ENCODE results near the gene FAM177B.

FAM177B gene

DNA sequence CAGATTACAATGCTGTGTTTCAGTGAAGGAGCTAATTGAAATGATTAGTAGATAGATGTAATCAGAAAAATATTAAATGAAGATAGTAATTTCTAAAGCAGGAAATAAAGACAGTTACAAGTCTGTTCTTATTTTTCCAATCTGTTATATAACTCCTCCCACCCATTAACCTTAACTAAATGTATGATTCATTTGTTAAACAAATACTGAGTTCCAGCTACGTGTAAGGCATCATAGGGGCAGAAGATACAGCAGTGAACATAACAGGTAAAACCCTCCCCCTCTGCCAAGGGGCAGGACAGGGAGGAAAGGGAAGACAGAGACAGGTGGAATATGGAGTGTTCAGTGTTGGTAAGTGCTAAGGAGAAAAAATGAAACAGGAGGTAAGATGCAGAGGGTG is at the start of gene FAM177B:
Gene FAM177B, plus strand, starts transcription at position 231 of the 400 bp plus-strand sequence. CDS start 9,344 bp downstream, outside the sequence.
- peak; percentile 50 for DNase-seq (ENCODE audit: low read depth, low spot score)

DNA sequence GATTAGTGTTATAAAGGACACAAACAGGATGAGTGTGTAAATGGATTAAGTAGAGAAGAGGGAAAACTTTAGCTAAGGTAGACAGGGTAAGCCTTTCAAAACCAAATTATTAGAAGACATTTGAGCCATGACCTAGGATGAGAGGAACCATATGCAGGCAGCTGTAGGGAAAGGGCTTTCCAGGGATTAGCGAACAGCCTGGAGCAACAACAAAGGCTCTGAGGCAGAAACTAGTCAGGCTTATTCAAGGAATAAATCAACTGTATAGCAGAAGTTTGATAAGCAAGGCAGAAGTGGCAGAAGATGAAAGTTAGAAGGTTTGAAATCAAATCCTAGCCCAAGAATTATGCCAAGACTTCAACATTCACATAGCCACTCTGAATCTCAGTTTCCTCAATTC is 46.0 kb upstream of the FAM177B start:
- H3K27ac ChIP-seq: no peak overlapping the region
- no peak for DNase-seq (ENCODE audit: low read depth, low spot score)

More for the DNA sequence above, at the start of gene FAM177B:
- H3K27ac ChIP-seq: peak within 1 kb of the TSS; percentile 1

DNA sequence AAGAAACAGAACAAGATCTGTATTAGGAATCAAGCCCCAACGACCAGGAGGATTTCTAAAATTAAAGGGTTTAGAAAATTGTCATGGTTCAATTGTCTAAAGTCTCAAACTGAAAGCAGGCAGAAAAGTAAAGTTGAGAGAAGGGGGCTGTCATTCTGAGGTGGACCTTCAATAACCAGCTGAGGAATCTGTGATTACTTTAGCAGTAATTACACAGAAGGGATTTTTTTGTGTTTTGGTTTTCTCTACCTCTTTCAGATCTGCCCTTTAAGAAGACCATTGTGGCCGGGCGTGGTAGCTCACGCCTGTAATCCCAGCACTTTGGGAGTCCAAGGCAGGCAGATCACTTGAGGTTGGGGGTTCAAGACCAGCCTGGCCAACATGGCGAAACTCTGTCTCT is 42.1 kb upstream of the FAM177B start:
- no peak overlapping the region for H3K27ac ChIP-seq
- no peak for DNase-seq (ENCODE audit: low read depth, low spot score)

DNA sequence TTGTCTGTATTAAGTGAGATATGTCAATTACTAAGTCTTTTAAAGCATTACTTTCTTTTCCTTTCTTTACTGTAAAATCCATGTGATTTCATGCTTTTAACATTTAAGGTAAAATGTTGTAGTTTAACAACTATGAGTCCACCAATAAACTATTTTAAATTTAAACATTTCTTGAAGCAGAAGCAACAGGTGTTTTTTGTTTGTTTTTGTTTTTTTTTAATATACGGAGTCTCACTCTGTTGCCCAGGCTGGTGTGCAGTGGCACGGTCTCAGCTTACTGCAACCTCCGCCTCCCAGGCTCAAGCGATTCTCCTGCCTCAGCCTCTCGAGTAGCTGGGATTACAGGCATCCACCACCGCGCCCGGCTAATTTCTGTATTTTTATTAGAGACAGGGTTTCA is 40.3 kb upstream of the FAM177B start:
- no peak overlapping the region for H3K27ac ChIP-seq
- no peak for DNase-seq (ENCODE audit: low read depth, low spot score)

DNA sequence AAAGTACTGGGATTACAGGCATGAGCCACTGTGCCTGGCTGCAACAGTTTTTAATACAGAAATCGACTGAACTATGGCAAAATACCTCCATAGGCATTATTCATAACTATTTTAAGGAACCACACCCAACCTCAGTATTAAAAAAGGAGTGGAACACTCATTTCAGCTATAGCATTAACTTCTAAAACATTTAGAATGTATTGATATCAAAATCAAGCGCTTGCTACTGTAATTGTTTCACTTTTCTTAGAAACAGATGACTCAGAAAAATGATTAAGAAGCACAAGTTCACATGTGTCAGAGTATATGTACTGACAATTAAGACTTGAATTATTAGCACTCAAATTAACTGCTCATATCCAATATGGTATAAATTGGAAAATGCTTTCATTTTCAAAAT is 39.8 kb upstream of the FAM177B start:
- no peak overlapping the region for H3K27ac ChIP-seq

DNA sequence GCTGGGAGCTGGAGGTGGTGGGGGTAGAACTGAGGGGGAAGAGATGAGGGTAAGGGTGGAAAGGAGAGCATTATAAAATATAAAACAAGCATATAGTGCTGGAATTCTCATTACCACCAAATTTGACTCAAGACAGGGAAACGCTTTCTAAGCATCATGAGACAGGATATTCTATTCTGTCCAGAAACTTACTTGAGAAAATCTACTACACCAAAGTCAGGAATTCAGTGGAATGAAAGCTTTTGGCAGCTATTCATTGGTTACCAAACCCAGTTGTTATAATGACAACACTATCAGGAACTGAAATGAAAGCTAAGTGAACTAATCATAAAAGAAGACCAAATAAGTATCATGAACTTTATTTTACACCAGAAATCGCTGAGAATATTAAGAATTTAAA is 39.2 kb upstream of the FAM177B start:
- H3K27ac ChIP-seq: no peak overlapping the region

More for the DNA sequence above, 39.8 kb upstream of the FAM177B start:
- no peak for DNase-seq (ENCODE audit: low read depth, low spot score)

DNA sequence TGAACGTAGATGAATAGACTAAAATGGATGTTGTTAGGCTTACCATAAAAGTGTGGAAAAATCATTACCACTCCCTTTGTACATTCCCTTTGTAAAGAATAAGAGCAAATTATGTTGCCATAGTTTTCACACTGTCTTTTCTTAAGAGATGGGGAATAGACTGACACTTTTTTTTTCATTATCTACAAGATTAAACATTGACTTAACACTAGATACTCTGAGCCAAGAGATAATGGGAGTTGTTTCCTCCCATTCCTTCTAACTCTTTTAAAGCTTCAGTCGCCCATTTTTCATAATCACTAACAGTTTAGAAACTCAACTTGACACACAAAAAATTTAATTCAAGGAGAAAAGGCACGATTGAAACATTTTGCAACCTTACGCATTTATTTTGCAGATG is 34.8 kb upstream of the FAM177B start:
- DNase-seq (ENCODE audit: low read depth, low spot score): no peak
- no peak overlapping the region for H3K27ac ChIP-seq

More for the DNA sequence above, 39.2 kb upstream of the FAM177B start:
- DNase-seq (ENCODE audit: low read depth, low spot score): no peak

DNA sequence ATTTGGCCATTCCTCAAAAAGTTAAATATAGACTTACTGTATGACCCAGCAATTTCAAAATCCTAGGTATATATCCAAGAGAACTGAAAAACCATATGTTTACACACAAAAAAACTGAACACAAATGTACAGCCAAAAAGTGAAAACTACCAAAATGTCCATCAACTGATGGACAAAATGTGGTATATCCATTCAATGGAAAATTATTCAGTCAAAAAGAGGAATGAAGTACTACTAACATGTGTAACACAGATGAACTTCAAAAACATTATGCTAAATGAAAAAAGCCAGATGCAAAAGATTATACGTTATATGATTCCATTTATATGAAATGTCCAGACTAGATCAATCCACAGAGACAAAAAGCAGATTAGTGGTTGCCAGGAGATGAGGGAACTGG is 32.7 kb upstream of the FAM177B start:
- no peak for DNase-seq (ENCODE audit: low read depth, low spot score)
- no peak overlapping the region for H3K27ac ChIP-seq

DNA sequence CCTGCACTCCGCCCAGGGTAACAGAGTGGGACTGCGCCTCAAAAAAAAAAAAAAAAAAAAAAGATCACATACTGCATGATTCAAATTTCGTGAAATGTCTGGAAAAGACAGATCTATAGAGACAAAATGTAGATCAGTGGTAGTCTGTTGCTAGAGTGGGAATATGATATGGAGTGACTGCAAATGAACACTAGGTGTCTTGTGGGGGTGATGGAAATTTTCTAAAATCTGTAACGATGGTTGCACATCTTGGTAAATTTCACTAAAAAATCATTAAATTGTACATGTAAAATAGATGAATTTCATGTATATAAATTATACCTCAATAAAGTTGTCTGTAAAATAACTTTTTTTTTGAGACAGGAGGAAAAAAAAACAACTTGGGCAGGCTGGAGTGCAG is 30.2 kb upstream of the FAM177B start:
- DNase-seq (ENCODE audit: low read depth, low spot score): no peak
- no peak overlapping the region for H3K27ac ChIP-seq

DNA sequence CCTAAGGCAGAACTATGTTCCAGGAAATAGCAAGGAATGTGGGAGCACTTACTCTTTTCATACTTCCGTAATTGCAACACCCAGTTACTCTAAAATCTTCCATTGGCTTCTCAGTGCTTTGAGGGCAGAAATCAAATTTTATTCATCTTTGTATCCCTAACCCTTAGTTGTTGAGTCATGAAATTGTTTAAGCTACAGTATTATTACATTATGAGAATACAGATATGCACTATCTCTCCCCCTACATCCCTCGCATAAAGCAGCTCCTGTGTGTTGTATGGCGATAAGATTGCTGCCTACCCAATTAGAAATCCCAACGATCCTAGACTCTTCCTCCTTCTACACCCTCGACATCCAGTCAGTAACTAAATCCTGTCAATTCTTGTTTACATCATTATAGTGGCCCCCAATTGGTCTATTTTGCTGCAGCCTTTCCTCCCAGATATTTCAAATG is 27.3 kb upstream of the FAM177B start:
- H3K27ac ChIP-seq: no peak overlapping the region

DNA sequence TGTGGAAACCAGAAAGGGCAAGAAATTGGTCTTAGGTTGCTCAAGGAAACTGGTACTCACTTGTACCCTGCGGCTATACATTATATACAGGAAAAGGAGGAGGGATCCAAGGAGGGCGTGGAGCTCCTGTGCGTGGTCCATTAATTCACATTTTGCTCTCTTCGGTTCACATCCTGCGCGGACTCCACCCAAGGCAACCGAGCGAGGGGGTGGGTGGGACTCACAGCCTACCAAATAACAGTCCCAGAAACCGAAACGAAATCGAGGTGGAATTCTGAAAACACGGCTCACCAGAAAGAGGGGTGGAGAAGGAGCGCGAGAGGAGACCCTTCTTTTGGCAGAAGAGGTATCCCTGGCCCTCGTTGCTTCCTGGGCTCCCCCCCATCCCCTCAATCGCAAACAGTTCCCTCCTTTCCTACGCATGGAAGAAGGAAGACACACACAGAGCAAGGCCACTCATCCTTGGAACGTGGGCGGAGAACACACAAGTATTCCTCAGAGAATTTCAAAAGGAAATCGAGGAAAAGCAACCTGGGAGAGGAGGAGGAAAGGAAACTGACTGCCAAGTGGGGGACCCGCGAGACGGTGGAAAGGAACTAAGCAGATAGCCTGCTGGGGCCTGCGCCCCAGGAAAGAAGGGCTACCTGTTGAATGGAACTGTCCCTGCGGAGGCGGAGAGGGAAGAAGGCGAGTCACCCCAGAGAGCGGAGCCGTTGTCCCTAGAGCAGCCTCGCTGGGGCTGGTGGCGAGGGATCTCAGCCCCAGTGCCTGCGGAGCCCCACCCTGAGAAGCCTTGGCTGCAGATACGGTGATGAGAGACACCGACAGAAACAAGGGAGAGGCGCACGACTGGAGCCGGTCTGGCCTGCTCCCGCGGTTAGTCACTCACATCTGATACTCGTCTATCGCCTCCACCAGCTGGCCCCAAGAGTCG is 25.4 kb upstream of the FAM177B start:
- H3K27ac ChIP-seq: peak overlapping the region; percentile 92
- peak; percentile 52 for DNase-seq (ENCODE audit: low read depth, low spot score)

More for the DNA sequence above, 27.3 kb upstream of the FAM177B start:
- DNase-seq (ENCODE audit: low read depth, low spot score): no peak

DNA sequence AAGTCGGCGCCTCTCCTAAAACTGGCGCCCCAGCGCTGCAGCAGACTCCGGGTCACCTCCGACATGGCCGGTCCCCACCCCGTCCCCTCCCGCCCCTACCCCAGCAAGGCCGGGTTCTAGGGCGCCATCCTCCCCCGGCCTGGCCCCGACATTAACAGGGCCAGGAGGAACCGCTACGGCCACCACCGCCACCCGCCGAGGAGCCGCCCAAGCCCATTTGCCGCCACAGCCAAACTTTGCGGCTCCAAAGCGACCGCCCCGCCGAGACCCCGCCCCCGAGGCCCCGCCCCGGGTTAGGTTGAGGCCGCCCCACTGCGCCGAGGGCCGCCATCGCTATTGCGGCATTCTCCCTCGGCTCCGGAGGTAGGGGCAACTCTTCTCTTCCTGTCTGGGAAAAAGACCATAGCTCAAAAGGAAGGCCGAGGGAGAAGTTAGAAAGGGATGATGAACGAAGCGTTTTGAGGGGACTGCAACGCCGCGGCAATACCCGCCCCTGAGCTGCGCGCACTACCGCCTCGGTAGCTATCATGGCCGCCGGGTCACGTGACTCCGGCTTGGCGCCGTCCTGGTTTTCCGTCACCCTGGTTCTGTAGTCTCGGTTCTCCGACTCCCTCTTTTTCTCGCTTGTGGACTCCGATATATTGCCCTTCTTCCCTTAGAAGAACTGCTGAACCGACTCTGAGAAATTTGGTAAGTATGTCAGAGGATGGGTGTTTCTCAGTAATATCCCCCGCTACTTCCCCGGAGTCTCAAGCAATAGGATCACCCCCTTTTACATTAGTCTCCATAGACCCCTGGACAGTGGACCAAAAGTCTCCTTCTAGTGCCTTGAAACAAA is 24.5 kb upstream of the FAM177B start, which contains the start of the genes AIDA and BROX:
Gene AIDA, minus strand, starts transcription at position 239 of the 838 bp plus-strand sequence. Its CDS starts 174 bp downstream, at position 65.
Gene BROX, plus strand, starts transcription at position 312 of the 838 bp plus-strand sequence. CDS start 3,136 bp downstream, outside the sequence.
- DNase-seq (ENCODE audit: low read depth, low spot score): no peak

DNA sequence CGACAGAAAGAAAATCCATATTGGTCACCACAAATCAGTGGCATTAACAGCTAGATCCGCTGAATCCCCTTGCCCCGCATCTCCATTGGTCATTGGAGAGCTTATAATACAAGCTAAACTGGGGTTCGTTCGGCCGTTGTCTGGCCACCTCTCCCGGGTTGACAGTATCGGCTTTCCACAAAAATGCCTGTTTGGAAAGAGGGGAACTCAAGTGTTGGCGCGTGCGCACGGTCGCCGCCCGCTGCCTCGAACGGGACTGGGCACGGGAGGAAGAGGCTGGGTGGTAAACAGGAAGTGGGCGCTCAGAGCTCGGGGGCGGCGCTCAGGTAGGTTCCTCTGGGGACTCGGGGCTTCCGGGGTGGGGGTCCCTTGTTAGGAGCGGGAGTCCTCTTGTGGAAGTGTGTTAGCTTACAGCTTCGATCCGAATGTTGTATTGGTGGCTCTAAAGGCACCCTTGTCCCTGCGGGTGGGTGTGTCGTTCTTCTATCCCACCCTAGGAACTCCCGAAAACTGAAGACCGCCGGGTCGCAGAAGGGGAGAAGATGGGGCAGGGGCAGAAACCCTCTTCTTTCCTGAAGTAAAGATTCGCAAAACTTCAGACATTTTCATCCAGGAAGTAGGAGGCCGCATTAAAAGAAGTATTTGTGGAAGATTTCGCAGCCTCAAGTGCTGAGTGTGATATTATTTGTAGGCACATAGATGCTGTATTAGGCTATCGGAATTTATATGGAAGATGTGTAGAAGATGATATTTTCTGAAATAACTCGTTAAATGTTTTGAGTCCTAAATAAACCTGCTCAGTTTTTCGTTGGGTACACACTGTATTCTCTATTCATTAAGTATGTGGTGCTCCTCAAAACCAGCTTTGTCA is 23.7 kb upstream of the FAM177B start:
- H3K27ac ChIP-seq: peak overlapping the region; percentile 92
- peak; percentile 68 for DNase-seq (ENCODE audit: low read depth, low spot score)

More for the DNA sequence above, 24.5 kb upstream of the FAM177B start, which contains the start of the genes AIDA and BROX:
- H3K27ac ChIP-seq: peak within 1 kb of the TSS; percentile 92

DNA sequence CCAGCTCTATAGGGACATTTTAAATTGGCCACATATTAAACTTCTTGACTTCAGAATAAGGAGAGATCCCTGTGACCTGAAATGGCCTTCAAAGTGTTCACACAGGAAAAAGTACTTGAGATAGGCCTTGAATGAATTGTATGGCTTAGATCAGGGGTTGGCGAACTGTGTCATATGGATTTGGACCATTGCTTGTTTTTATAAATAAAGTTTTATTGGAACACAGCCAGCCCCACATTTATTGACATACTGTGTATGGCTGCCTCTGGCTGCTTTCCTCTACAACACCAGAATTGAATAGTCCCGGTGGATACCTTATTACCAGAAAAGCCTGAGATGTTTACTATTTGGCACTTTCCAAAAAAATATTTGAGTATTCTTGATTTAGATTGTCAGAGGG is 20.6 kb upstream of the FAM177B start:
- DNase-seq (ENCODE audit: low read depth, low spot score): no peak
- no peak overlapping the region for H3K27ac ChIP-seq

DNA sequence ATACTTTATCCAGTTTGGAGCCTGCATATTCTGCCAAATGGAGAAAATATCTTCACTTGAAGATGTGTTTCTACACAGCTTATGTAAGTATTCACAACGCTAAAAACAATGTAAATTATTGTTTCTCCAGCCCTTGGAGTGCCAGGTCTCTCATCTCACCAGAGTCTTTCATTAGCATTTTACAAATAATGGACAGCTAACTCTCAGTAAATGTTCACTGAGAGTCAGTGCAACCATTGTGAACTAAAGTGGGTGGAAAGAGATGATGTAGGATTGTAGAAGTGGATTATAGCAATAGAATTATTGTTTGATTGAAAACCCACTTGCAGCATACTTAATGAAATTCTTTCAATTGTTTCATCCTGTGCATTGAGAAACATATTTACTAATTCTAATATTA is 8.3 kb upstream of the FAM177B start:
- H3K27ac ChIP-seq: no peak overlapping the region
- no peak for DNase-seq (ENCODE audit: low read depth, low spot score)

DNA sequence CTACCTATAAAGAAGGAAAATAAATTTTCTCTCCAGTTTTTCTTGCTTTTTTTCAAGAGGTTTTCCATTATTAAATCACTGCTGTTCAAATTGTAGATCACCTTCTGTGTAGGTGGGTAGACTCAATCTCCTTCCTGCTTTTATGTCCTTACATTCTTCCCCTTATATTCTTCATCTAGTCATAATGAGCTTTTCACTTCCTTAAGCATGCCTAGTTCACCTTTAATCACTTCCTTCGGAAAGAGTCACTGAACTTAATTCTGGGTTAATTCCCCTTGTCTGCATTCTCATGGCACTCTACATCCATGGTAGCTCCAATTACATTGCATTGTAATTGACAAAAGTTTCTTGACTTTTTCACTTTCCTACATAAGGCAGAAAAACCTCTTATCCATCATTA is 6.1 kb upstream of the FAM177B start:
- H3K27ac ChIP-seq: no peak overlapping the region
- DNase-seq (ENCODE audit: low read depth, low spot score): no peak

DNA sequence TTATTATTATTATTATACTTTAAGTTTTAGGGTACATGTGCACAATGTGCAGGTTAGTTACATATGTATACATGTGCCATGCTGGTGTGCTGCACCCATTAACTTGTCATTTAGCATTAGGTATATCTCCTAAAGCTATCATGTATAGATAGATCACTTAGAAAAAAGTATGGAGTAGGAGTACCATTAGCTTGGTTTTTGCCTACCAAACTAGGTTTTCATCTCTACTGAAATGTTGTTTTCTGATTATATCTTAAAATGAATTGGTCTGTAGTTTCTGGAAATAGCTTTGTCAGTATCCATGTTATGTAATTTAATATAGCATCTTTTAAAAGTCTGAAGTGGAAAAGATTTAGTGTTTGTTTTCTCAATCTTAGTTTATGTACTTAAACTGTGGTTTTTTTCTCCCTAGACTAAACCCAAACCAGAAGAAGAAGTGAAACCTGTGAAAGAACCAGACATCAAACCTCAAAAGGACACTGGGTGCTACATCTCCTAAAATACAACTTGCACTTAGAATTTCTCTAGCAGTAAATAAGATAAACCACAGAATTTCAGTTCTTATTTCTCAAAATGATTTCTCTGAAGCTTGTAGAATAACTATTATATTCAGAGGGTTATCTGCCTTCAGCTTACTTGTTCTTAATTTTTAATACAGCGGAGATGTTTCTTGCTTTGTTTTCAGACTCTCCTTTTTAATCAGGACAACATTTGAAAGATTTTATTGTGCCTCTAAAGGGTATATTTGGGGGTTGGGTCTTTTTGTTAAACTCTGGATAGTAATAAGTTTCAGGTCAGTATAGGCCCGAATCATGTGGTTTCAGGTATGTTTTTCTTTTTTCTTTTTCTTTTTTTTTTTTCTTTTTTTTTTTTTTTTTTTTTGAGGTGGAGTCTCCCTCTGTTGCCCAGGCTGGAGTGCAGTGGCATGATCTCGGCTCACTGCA is 4.5 kb upstream of the FAM177B start:
- DNase-seq (ENCODE audit: low read depth, low spot score): no peak
- no peak overlapping the region for H3K27ac ChIP-seq

DNA sequence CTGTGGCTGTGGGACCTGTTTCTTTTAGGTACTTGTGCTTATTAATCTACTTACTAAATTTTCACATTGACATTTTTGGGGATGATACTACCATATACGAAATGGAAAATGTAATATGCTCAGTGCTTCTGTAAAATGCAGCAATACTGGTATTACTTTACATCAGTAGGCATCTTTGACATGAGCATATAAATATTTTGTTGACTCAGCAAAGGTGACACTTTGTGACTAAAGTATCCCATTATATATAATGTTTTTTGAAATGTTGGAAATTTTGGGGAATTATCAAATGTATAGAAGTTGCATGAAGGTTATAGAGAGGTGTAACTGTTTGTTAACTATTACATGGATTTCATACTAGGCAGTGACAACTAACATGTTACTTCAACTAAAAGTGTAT is 2.3 kb upstream of the FAM177B start:
- no peak for DNase-seq (ENCODE audit: low read depth, low spot score)
- no peak overlapping the region for H3K27ac ChIP-seq

DNA sequence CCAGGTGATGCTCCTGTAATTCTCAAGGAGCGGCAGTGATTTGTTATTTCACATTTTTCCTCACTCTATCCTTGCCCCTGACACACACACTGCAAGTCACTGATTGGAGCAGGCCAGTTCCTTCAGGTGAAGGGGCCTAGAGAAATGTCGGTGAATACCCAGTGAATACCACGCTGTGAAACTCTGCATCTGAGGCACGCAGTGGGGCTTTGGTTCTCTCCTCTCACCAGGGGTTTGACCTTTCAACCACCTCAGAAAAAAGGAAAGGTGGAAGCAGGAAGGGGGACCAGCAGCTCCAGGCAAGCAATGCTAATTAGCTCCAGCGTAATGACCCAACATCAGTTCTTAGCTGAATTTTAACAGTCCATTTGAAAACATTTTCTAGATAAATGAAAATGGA is 532 bp upstream of the FAM177B start:
- H3K27ac ChIP-seq: peak overlapping the region; percentile 1
- DNase-seq (ENCODE audit: low read depth, low spot score): no peak
